ENCODE data around the gene AFG1L.

DNA sequence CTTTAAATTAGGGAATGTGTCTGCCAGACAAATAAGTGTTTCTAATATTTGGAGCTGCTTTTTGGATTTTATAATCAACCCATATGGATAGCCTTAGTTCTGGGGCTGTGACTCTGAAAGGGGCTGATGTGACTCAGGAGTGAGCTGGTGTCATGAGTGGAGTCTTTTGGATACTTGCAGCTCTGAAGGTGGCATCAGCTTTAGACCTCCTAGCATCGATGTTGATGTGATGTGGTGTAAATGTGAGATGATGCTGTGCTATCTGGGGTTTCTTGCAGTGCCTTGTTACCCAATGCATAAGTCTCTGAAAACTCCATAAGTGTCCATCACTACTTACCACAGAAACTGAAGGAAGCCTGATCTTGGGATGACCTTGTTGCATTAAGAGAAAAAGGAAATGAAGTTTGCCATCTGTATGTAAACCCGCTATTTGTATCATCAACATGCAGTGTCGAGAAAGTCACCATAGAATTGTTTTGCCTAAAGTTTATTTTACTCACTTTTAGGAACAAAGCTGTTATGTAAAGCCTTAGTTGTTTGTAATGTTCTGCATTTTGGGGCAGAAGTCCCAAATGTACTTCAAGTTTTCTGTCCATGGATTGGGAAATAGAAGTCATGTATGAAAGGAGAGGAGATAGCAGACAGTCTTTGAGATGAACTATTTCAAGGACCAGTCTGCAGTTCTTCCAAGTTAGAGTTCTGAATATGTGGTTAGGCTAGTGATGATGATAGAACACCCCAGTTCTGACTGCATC, 273.9 kb downstream of the AFG1L start:
- no peak for TF ChIP-seq EZH2phosphoT487 (IDR thresholded peaks at IDR 0.05; ENCODE audit: low read depth)
- TF ChIP-seq, protein P1, sequence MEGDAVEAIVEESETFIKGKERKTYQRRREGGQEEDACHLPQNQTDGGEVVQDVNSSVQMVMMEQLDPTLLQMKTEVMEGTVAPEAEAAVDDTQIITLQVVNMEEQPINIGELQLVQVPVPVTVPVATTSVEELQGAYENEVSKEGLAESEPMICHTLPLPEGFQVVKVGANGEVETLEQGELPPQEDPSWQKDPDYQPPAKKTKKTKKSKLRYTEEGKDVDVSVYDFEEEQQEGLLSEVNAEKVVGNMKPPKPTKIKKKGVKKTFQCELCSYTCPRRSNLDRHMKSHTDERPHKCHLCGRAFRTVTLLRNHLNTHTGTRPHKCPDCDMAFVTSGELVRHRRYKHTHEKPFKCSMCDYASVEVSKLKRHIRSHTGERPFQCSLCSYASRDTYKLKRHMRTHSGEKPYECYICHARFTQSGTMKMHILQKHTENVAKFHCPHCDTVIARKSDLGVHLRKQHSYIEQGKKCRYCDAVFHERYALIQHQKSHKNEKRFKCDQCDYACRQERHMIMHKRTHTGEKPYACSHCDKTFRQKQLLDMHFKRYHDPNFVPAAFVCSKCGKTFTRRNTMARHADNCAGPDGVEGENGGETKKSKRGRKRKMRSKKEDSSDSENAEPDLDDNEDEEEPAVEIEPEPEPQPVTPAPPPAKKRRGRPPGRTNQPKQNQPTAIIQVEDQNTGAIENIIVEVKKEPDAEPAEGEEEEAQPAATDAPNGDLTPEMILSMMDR (IDR thresholded peaks at IDR 0.05; ENCODE audit: low read depth, low read length) = no peak

Data from OCI-LY3 (cell line).